SK-N-SH (cell line): Measurements from ENCODE around the gene REV1. TPM values are rescaled to one million over a fixed set of nuclear protein-coding genes. Genes with fewer than 3 reads are reported as not detected.
A peak's percentile ranks its signal among the peaks of the same experiment; 100 is the strongest.

Source experiments
- CTCF ChIA-PET: fragments of 300-600, 350-600 bp; formaldehyde crosslinking; extraction: SDS; loops from one replicate; lab custom pipeline; 2021; lab: Yijun Ruan, JAX
- POLR2A ChIA-PET: fragments of 350-600 bp; sonication (Branson Sonifier 250); formaldehyde crosslinking; extraction: SDS; loops from one replicate; lab custom pipeline; 2020; ENCODE audit warnings: antibody characterized with exemption, inconsistent platforms; lab: Yijun Ruan, JAX
- DNase-seq: peaks from one replicate; pipeline ENCODE4 v3.0.0; 2012
- H2AFZ ChIP-seq: fragments of 200-600 bp; sonication (generic); 2 replicates; pipeline ENCODE4 v1.8.1; 2016; ENCODE audit warnings: antibody characterized with exemption, mild to moderate bottlenecking, low read depth
- H3F3A ChIP-seq: fragments of 200-600 bp; sonication (generic); replicated peaks from 2 replicates; pipeline ENCODE3; 2016; ENCODE audit warnings: antibody characterized with exemption, mild to moderate bottlenecking; ENCODE audit not compliant: insufficient read depth
- H3K27ac ChIP-seq, 2 experiments: fragments of 200-500 bp in 1 of 2; fragments of 200-600 bp in 1 of 2; sonication (Bioruptor generic) in 1 of 2; sonication (generic), shearing (Covaris generic) in 1 of 2; 2 replicates each; pipeline versions ENCODE4 v1.5.1 to v1.6.1; 2014 to 2016; ENCODE audit warnings: low read depth in 2 of 2, inconsistent platforms in 1 of 2, low read length in 1 of 2, mild to moderate bottlenecking in 1 of 2, mixed read lengths in 1 of 2
- H3K27me3 ChIP-seq: fragments of 200-600 bp; sonication (generic), shearing (Covaris generic); 2 replicates; pipeline ENCODE4 v1.6.1; 2016; ENCODE audit warnings: mixed run types; ENCODE audit not compliant: insufficient read depth
- H3K36me3 ChIP-seq, 2 experiments: fragments of 200-500 bp in 1 of 2; fragments of 200-600 bp in 1 of 2; sonication (Bioruptor generic) in 1 of 2; sonication (generic) in 1 of 2; replicated peaks in 1 of 2; 2 replicates each; pipeline versions ENCODE3 to v1.5.1; 2014 to 2016; ENCODE audit warnings: low read length in 1 of 2, mild to moderate bottlenecking in 1 of 2; ENCODE audit not compliant: insufficient read depth in 2 of 2, control insufficient read depth in 1 of 2
- H3K4me1 ChIP-seq, 2 experiments: fragments of 200-500 bp in 1 of 2; fragments of 200-600 bp in 1 of 2; sonication (Bioruptor generic) in 1 of 2; sonication (generic), shearing (Covaris generic) in 1 of 2; 2 replicates each; pipeline versions ENCODE4 v1.5.1 to v1.6.1; 2014 to 2016; ENCODE audit warnings: low read depth in 1 of 2, low read length in 1 of 2, mixed run types in 1 of 2; ENCODE audit not compliant: insufficient read depth in 2 of 2, control insufficient read depth in 1 of 2
- H3K4me2 ChIP-seq: fragments of 200-600 bp; sonication (generic), shearing (Covaris generic); 2 replicates; pipeline ENCODE4 v1.6.1; 2017; ENCODE audit warnings: mixed run types
- H3K4me3 ChIP-seq, 2 experiments: fragments of 200-500 bp in 1 of 2; fragments of 200-600 bp in 1 of 2; sonication (Bioruptor generic) in 1 of 2; sonication (generic), shearing (Covaris generic) in 1 of 2; 2 replicates each; pipeline versions ENCODE4 v1.5.1 to v1.8.1; 2014 to 2016; ENCODE audit warnings: low read depth in 2 of 2, inconsistent platforms in 1 of 2, low read length in 1 of 2, mild to moderate bottlenecking in 1 of 2, mixed read lengths in 1 of 2, moderate library complexity in 1 of 2
- H3K79me2 ChIP-seq: fragments of 200-600 bp; sonication (generic); 2 replicates; pipeline ENCODE4 v1.8.1; 2017; ENCODE audit warnings: mild to moderate bottlenecking; ENCODE audit not compliant: insufficient read depth
- H3K9ac ChIP-seq: fragments of 200-600 bp; sonication (generic); 2 replicates; pipeline ENCODE4 v1.6.1; 2017; ENCODE audit warnings: mixed run types
- H3K9me2 ChIP-seq: fragments of 200-600 bp; sonication (generic); 2 replicates; pipeline ENCODE4 v1.6.1; 2017; ENCODE audit warnings: mixed run types
- H3K9me3 ChIP-seq: fragments of 200-600 bp; sonication (generic); 2 replicates; pipeline ENCODE4 v1.6.1; 2017; ENCODE audit warnings: mixed run types, mild to moderate bottlenecking, moderate library complexity
- H4K20me1 ChIP-seq: fragments of 200-600 bp; sonication (generic); 2 replicates; pipeline ENCODE4 v1.6.1; 2017; ENCODE audit warnings: mild to moderate bottlenecking, mixed run types; ENCODE audit not compliant: insufficient read depth
- CHD2 ChIP-seq: fragments of 150-350 bp; IDR thresholded peaks from 2 replicates; pipeline ENCODE4 v1.6.1; 2018; ENCODE audit warnings: low read length; ENCODE audit not compliant: partially characterized antibody
- FOSL2 ChIP-seq: IDR thresholded peaks from 2 replicates; pipeline ENCODE4 v1.4.0; 2012; ENCODE audit warnings: low read depth, mild to moderate bottlenecking, moderate library complexity, borderline replicate concordance
- FOXJ3 ChIP-seq: sonication (generic); formaldehyde crosslinking; IDR thresholded peaks from 2 replicates; pipeline ENCODE4 v1.5.1; 2020; ENCODE audit warnings: mild to moderate bottlenecking, missing genetic modification reagents
- GATA2 ChIP-seq: sonication (generic); formaldehyde crosslinking; IDR thresholded peaks from 2 replicates; pipeline ENCODE4 v1.5.0; 2020; ENCODE audit warnings: mild to moderate bottlenecking, missing genetic modification reagents
- MAX ChIP-seq: IDR thresholded peaks from 2 replicates; pipeline ENCODE4 v1.4.0; 2012; ENCODE audit warnings: low read depth
- MEF2A ChIP-seq: IDR thresholded peaks from 2 replicates; pipeline ENCODE4 v1.4.0; 2012; ENCODE audit warnings: low read depth, borderline replicate concordance
- NFIC ChIP-seq: IDR thresholded peaks from 2 replicates; pipeline ENCODE4 v1.4.0; 2012; ENCODE audit warnings: borderline replicate concordance
- POLR2AphosphoS5 ChIP-seq: IDR thresholded peaks from 2 replicates; pipeline ENCODE4 v1.6.1; 2012; ENCODE audit warnings: low read depth, low read length
- RAD21 ChIP-seq: IDR thresholded peaks from 2 replicates; pipeline ENCODE4 v1.6.1; 2012; ENCODE audit warnings: mild to moderate bottlenecking, low read length
- RFX5 ChIP-seq: IDR thresholded peaks from 2 replicates; pipeline ENCODE4 v1.6.1; 2012; ENCODE audit warnings: mild to moderate bottlenecking, improper control_type of control experiment, low read length
- SMC3 ChIP-seq: IDR thresholded peaks from 2 replicates; pipeline ENCODE4 v1.6.1; 2012; ENCODE audit warnings: low read depth, low read length, improper control_type of control experiment
- TCF12 ChIP-seq: IDR thresholded peaks from 2 replicates; pipeline ENCODE4 v1.4.0; 2012
- TEAD4 ChIP-seq: IDR thresholded peaks from 2 replicates; pipeline ENCODE4 v1.4.0; 2012; ENCODE audit warnings: mild to moderate bottlenecking, borderline replicate concordance; ENCODE audit not compliant: insufficient read depth
- USF1 ChIP-seq: IDR thresholded peaks from 2 replicates; pipeline ENCODE4 v1.4.0; 2012; ENCODE audit warnings: low read depth, borderline replicate concordance
- USF2 ChIP-seq: fragments of 150-350 bp; IDR thresholded peaks from 2 replicates; pipeline ENCODE4 v1.6.1; 2017; ENCODE audit warnings: antibody characterized with exemption, low read length, low read depth, borderline replicate concordance
- YY1 ChIP-seq: IDR thresholded peaks from 2 replicates; pipeline ENCODE4 v1.4.0; 2012; ENCODE audit warnings: low read depth, mild to moderate bottlenecking
- WGBS: methylation state at CpG from one replicate; pipeline ENCODE4 v1.1.6; 2017; ENCODE audit warnings: low lambda C conversion rate; 5-methylcytosine and 5-hydroxymethylcytosine counted together
- polyA plus RNA-seq, 3 experiments: library from polyadenylated mRNA; depleted of rRNA; stranded (reverse); fragments of >200 nt; gene quantifications; 2 replicates each; pipeline ENCODE4 v1.2.3, GENCODE V29; 2012

Gene REV1
- polyA plus RNA-seq, 1 of the 3 experiments (the other 2 are of a cell fraction): 15.9 TPM

- CTCF ChIA-PET: no interaction called here
- no peaks in the 10 kb centered on the region for H3K9me2 ChIP-seq
- no peaks in the 10 kb centered on the region for H4K20me1 ChIP-seq
- DNase-seq: no peak
- WGBS: 77% methylated on average over 3 of the region's 3 CpGs
- peaks cover 20% of the 10 kb centered on the region for H3F3A ChIP-seq
- no peaks in the 10 kb centered on the region for H3K27me3 ChIP-seq
- H3K9ac ChIP-seq: no peak overlapping the region
- POLR2A ChIA-PET: no interaction called here
- H3K9me3 ChIP-seq: no peaks in the 10 kb centered on the region
- H3K4me1 ChIP-seq: peaks cover 0 to 4% of the 10 kb centered on the region in 2 experiments; a peak in 2 of 4 replicates
- H3K79me2 ChIP-seq: peaks cover 11% of the 10 kb centered on the region; the same call in 1 of the 2 replicates
- peaks cover 44 to 63% of the 10 kb centered on the region in 2 experiments for H3K36me3 ChIP-seq
- H2AFZ ChIP-seq: no peak overlapping the region
- TF ChIP-seq RAD21 (no peak), TEAD4 (no peak), FOXJ3 (CRISPR knock-in tag) (no peak)
- H3K27ac ChIP-seq: peak overlapping the region in 1 of 2 experiments; percentile 48; a peak in 2 of 4 replicates
- H3K4me2 ChIP-seq: no peak overlapping the region
- no peak overlapping the region for H3K4me3 ChIP-seq
Measured at GRCh38 chr2:99389946-99390345, 99.9 kb downstream of the REV1 start.

- Histone ChIP-seq H2AFZ (no peak overlapping the region), H3K27me3 (no peaks in the 10 kb centered on the region), H3K4me3 (no peak overlapping the region), H3F3A (peaks cover 20% of the 10 kb centered on the region), H3K79me2 (peaks cover 11% of the 10 kb centered on the region; the same call in 1 of the 2 replicates), H3K9me2 (no peaks in the 10 kb centered on the region), H4K20me1 (no peaks in the 10 kb centered on the region), H3K4me2 (no peak overlapping the region), H3K4me1 (peaks cover 0 to 4% of the 10 kb centered on the region in 2 experiments; a peak in 2 of 4 replicates), H3K27ac (peak overlapping the region in 1 of 2 experiments; percentile 48; a peak in 2 of 4 replicates), H3K9me3 (no peaks in the 10 kb centered on the region), H3K36me3 (peaks cover 41 to 63% of the 10 kb centered on the region in 2 experiments), H3K9ac (no peak overlapping the region)
- TF ChIP-seq CHD2 (no peak), YY1 (no peak), GATA2 (CRISPR knock-in tag) (no peak), SMC3 (no peak), TCF12 (peak; percentile 53), MEF2A (no peak), FOSL2 (0 out of 2 replicates have a peak, but pooled peaks have one; percentile 14), NFIC (no peak), TEAD4 (no peak), RFX5 (no peak), MAX (0 out of 2 replicates have a peak, but pooled peaks have one; percentile 28), USF2 (no peak), USF1 (no peak), POLR2AphosphoS5 (no peak)
- POLR2A ChIA-PET: no interaction called here
- no peak for DNase-seq
- 66% methylated on average over 2 of the region's 2 CpGs for WGBS
- CTCF ChIA-PET: interaction anchor here (1.1 kb wide), 1 partner anchor 10 kb away, joined by 4 read pairs; no protein-coding TSS in a partner anchor
Measured at GRCh38 chr2:99389371-99389770, 100.4 kb downstream of the REV1 start.
